Erythroblast (primary cell): ENCODE data around the gene SYNJ2.
"Not testable (repeated sequence)": the region's sequence is repeated elsewhere in the genome, so short reads cannot be mapped to it uniquely, and the experiment has no call there.

Source experiments
- GATA1 ChIP-seq: IDR thresholded peaks from 2 replicates; pipeline ENCODE4 v1.6.1; 2011; ENCODE audit warnings: low read depth, mild to moderate bottlenecking, control low read depth, low read length, moderate library complexity
- POLR2A ChIP-seq: IDR thresholded peaks from 2 replicates; pipeline ENCODE4 v1.6.1; 2011; ENCODE audit warnings: mild to moderate bottlenecking, low read length

GRCh38 chr6:157940375-157941036, 41.2 kb upstream of the SYNJ2 start:
- TF ChIP-seq POLR2A, GATA1: not testable (repeated sequence)
